HL-60 (cell line): ENCODE measurements around the gene FRMD5.

Experiments
- DNase-seq, 2 experiments: peaks; one replicate each; pipeline ENCODE4 v3.0.0-alpha.2; 2010 to 2020; ENCODE audit warnings: low read depth in 1 of 2, low spot score in 1 of 2
- H3K27ac ChIP-seq: fragments of 250-450 bp; sonication (Bioruptor Pico); replicated peaks from 2 replicates; pipeline ENCODE4 v1.5.1; 2020; ENCODE audit warnings: mild to moderate bottlenecking, moderate library complexity
- H3K27me3 ChIP-seq: fragments of 250-450 bp; sonication (Bioruptor Pico); 2 replicates; pipeline ENCODE4 v1.5.1; 2021; ENCODE audit warnings: mild to moderate bottlenecking, moderate library complexity; ENCODE audit not compliant: insufficient read depth, poor library complexity, severe bottlenecking
- H3K4me3 ChIP-seq: replicated peaks from 2 replicates; pipeline ENCODE4 v1.5.1; 2011; ENCODE audit warnings: mild to moderate bottlenecking, control low read depth, low read length; ENCODE audit not compliant: insufficient read depth
- GABPA ChIP-seq: IDR thresholded peaks from 2 replicates; pipeline ENCODE4 v1.6.1; 2012; ENCODE audit warnings: low read depth
- POLR2AphosphoS5 ChIP-seq: IDR thresholded peaks from 2 replicates; pipeline ENCODE4 v1.6.1; 2012; ENCODE audit warnings: low read depth
- SPI1 ChIP-seq: IDR thresholded peaks from 2 replicates; pipeline ENCODE4 v1.6.1; 2012; ENCODE audit warnings: low read depth, mild to moderate bottlenecking, borderline replicate concordance
- TF ChIP-seq, protein P1 (sequence below): IDR thresholded peaks from 2 replicates; pipeline ENCODE4 v1.6.1; 2012; ENCODE audit warnings: low read depth; ENCODE audit not compliant: insufficient replicate concordance
- TF ChIP-seq, protein P2 (sequence below): IDR thresholded peaks from one replicate; pipeline ENCODE4 v1.5.1; 2011; ENCODE audit warnings: low read length, control low read depth, inconsistent platforms; ENCODE audit not compliant: insufficient read depth

FRMD5 gene

DNA sequence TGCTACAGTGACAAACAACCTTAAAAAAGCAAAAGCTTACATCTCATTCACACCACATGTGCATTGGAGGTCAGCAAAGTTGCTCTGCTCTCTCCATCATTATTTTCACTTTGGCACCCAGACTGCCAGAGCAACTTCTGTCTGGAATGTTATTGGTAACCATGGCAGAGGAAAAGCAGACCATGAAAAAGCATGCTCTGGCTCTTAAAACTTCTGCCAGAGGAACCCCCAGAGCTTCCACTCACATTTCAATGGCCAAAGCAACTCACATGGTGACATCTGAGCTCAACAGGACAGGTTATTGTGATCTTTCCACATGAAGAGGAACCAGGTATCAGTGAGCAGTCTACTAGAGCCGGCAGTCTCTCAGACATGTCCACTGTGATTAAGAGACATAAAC, 21.9 kb upstream of the FRMD5 start:
- H3K27me3 ChIP-seq = no peaks in the 10 kb centered on the region
- TF ChIP-seq SPI1 = no peak
- TF ChIP-seq, protein P1, sequence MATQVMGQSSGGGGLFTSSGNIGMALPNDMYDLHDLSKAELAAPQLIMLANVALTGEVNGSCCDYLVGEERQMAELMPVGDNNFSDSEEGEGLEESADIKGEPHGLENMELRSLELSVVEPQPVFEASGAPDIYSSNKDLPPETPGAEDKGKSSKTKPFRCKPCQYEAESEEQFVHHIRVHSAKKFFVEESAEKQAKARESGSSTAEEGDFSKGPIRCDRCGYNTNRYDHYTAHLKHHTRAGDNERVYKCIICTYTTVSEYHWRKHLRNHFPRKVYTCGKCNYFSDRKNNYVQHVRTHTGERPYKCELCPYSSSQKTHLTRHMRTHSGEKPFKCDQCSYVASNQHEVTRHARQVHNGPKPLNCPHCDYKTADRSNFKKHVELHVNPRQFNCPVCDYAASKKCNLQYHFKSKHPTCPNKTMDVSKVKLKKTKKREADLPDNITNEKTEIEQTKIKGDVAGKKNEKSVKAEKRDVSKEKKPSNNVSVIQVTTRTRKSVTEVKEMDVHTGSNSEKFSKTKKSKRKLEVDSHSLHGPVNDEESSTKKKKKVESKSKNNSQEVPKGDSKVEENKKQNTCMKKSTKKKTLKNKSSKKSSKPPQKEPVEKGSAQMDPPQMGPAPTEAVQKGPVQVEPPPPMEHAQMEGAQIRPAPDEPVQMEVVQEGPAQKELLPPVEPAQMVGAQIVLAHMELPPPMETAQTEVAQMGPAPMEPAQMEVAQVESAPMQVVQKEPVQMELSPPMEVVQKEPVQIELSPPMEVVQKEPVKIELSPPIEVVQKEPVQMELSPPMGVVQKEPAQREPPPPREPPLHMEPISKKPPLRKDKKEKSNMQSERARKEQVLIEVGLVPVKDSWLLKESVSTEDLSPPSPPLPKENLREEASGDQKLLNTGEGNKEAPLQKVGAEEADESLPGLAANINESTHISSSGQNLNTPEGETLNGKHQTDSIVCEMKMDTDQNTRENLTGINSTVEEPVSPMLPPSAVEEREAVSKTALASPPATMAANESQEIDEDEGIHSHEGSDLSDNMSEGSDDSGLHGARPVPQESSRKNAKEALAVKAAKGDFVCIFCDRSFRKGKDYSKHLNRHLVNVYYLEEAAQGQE = no peak
- TF ChIP-seq, protein P2, sequence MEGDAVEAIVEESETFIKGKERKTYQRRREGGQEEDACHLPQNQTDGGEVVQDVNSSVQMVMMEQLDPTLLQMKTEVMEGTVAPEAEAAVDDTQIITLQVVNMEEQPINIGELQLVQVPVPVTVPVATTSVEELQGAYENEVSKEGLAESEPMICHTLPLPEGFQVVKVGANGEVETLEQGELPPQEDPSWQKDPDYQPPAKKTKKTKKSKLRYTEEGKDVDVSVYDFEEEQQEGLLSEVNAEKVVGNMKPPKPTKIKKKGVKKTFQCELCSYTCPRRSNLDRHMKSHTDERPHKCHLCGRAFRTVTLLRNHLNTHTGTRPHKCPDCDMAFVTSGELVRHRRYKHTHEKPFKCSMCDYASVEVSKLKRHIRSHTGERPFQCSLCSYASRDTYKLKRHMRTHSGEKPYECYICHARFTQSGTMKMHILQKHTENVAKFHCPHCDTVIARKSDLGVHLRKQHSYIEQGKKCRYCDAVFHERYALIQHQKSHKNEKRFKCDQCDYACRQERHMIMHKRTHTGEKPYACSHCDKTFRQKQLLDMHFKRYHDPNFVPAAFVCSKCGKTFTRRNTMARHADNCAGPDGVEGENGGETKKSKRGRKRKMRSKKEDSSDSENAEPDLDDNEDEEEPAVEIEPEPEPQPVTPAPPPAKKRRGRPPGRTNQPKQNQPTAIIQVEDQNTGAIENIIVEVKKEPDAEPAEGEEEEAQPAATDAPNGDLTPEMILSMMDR = no peak
- no peak overlapping the region for H3K4me3 ChIP-seq
- DNase-seq = no peak
- H3K27ac ChIP-seq = no peak overlapping the region

DNA sequence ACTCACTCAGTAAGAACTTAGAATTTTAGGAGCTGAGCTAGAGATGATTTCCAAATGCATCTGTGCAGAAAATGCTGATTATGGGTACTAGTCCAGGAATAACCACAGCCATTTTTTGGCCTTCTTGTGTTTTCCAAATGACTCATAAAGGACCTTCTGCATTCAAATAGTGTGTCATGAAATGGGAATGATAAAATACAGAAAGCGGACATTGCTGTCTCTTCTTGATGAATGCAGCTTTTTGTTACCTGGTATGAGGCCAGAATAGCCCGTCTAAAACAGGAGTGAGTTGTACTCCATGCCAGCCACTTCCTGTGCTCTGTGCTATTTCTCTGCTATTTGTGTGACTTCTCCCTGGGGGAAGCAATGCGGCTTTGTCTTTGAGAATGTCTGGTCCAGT, 20.5 kb upstream of the FRMD5 start:
- no peak overlapping the region for H3K4me3 ChIP-seq
- H3K27me3 ChIP-seq = no peaks in the 10 kb centered on the region
- no peak for TF ChIP-seq GABPA
- H3K27ac ChIP-seq = no peak overlapping the region
- DNase-seq = no peak

DNA sequence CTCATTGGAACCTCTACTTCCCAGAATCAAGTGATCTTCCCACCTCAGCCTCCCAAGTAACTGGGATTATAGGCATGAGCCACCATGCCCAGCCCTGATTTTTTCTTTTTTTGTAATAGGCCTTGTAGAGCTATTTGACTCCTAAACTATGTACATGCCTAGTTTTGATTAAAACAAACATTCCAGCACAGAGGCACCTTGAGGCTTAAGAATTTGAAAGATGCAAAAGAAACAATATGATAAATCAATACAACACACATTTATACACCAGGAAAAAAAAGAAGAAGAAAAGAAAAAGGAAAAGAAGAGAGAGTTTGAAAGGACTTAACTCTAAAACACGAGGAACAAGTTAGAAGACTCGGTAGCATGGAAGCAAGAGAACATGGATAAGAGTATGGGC, 13.9 kb upstream of the FRMD5 start:
- Histone ChIP-seq H3K27me3 (peaks cover 12% of the 10 kb centered on the region), H3K27ac (no peak overlapping the region), H3K4me3 (no peak overlapping the region)
- DNase-seq = no peak
- TF ChIP-seq GABPA = no peak
- no peak for TF ChIP-seq POLR2AphosphoS5
- TF ChIP-seq, protein P2 = no peak
- TF ChIP-seq SPI1 = no peak
- TF ChIP-seq, protein P1 = no peak

DNA sequence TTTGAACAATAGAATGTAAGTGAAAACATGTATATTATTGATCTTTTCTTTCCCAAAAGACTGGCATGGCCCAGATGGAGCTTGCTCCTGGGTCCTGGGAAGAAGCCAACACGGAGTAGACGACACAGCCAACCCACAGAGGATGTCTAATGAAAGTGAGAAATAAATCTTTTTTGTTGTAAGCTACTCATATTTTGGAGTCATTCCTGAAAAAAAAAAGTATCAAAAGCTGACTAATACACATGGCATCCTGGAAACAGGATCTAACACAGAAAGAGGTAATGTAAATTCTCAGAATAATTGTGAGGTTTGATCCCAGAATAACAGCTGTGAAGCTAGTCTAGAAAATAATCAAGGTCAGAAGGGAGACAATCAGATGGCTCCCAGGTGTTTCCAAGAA, 12.6 kb upstream of the FRMD5 start:
- Histone ChIP-seq H3K27me3 (peaks cover 16% of the 10 kb centered on the region), H3K4me3 (no peak overlapping the region), H3K27ac (no peak overlapping the region)
- TF ChIP-seq, protein P1 = no peak
- TF ChIP-seq, protein P2 = no peak
- TF ChIP-seq POLR2AphosphoS5 (no peak), GABPA (no peak), SPI1 (no peak)
- no peak for DNase-seq
